Measurements from ENCODE around the gene NTM. TPM values are rescaled to one million over a fixed set of nuclear protein-coding genes. Genes with fewer than 3 reads are reported as not detected.

The NTM gene
- polyA plus RNA-seq, 1 donor (not counting 4 experiments of a cell fraction or from before 2014, with no cell fraction given) = 47.9 TPM

- Histone ChIP-seq H3K36me3 (ENCODE audit: control insufficient read depth in 2 of 2, extremely low read depth in 1 of 2, insufficient read depth in 2 of 2, low read length in 2 of 2) (no peaks in the 10 kb centered on the region), H2AFZ (ENCODE audit: control insufficient read depth, low read length) (no peak overlapping the region), H3K4me3 (ENCODE audit: control insufficient read depth in 2 of 3, extremely low read depth in 1 of 3, insufficient read depth in 2 of 3, low read depth in 1 of 3, low read length in 3 of 3) (no peak overlapping the region), H3K9me3 (ENCODE audit: control insufficient read depth, low read depth, low read length) (no peaks in the 10 kb centered on the region), H3K9ac (ENCODE audit: control insufficient read depth, extremely low read depth, insufficient read depth, low read length) (no peak overlapping the region), H3K9me1 (ENCODE audit: control insufficient read depth, extremely low read depth, insufficient read depth, low read length) (no peaks in the 10 kb centered on the region), H3K4me1 (ENCODE audit: control insufficient read depth, extremely low read depth, insufficient read depth, low read length) (no peaks in the 10 kb centered on the region), H3K4me2 (ENCODE audit: control insufficient read depth, extremely low read depth, insufficient read depth, low read depth, low read length) (no peak overlapping the region), H4K20me1 (ENCODE audit: control insufficient read depth, extremely low read depth, insufficient read depth, low read length) (no peaks in the 10 kb centered on the region), H3K79me2 (ENCODE audit: control insufficient read depth, insufficient read depth, low read length) (no peaks in the 10 kb centered on the region), H3K27me3 (ENCODE audit: control insufficient read depth, extremely low read depth, insufficient read depth, low read length) (no peaks in the 10 kb centered on the region), H3K27ac (ENCODE audit: control insufficient read depth, insufficient read depth, low read length) (no peak overlapping the region)
- no peak for DNase-seq (ENCODE audit: low read depth, low spot score)
- no peak for FAIRE-seq
- dilution Hi-C loops (cut with MboI; ENCODE audit: extremely low pct_ligation_motif_present, low sequenced_read_pairs) = no loop called here
- TF ChIP-seq EZH2 (IDR thresholded peaks at IDR 0.05; ENCODE audit: low read length) (no peak), CTCF (optimal IDR thresholded peaks at IDR 0.05 in 1 of 3, IDR thresholded peaks at IDR 0.05 in 1 of 3, conservative IDR thresholded peaks at IDR 0.05 in 1 of 3; ENCODE audit: extremely low read depth in 1 of 3, insufficient read depth in 2 of 3, low read length in 3 of 3) (no peak)
Measured at GRCh38 chr11:131537748-131538147, 167.3 kb downstream of the NTM start.

- dilution Hi-C loops (cut with MboI; ENCODE audit: extremely low pct_ligation_motif_present, low sequenced_read_pairs) = no loop called here
- TF ChIP-seq EZH2 (IDR thresholded peaks at IDR 0.05; ENCODE audit: low read length) = no peak
- no peak for TF ChIP-seq CTCF (optimal IDR thresholded peaks at IDR 0.05 in 1 of 3, IDR thresholded peaks at IDR 0.05 in 1 of 3, conservative IDR thresholded peaks at IDR 0.05 in 1 of 3; ENCODE audit: extremely low read depth in 1 of 3, insufficient read depth in 2 of 3, low read length in 3 of 3)
- H3K9me3 ChIP-seq (ENCODE audit: control insufficient read depth, low read depth, low read length) = no peaks in the 10 kb centered on the region
- no peaks in the 10 kb centered on the region for H3K79me2 ChIP-seq (ENCODE audit: control insufficient read depth, insufficient read depth, low read length)
- no peaks in the 10 kb centered on the region for H3K9me1 ChIP-seq (ENCODE audit: control insufficient read depth, extremely low read depth, insufficient read depth, low read length)
- no peaks in the 10 kb centered on the region for H3K27me3 ChIP-seq (ENCODE audit: control insufficient read depth, extremely low read depth, insufficient read depth, low read length)
- DNase-seq (ENCODE audit: low read depth, low spot score) = no peak
- no peak overlapping the region for H3K4me3 ChIP-seq (ENCODE audit: control insufficient read depth in 2 of 3, extremely low read depth in 1 of 3, insufficient read depth in 2 of 3, low read depth in 1 of 3, low read length in 3 of 3)
- H3K4me1 ChIP-seq (ENCODE audit: control insufficient read depth, extremely low read depth, insufficient read depth, low read length) = no peaks in the 10 kb centered on the region
- no peak overlapping the region for H3K9ac ChIP-seq (ENCODE audit: control insufficient read depth, extremely low read depth, insufficient read depth, low read length)
- no peaks in the 10 kb centered on the region for H4K20me1 ChIP-seq (ENCODE audit: control insufficient read depth, extremely low read depth, insufficient read depth, low read length)
- no peak overlapping the region for H3K4me2 ChIP-seq (ENCODE audit: control insufficient read depth, extremely low read depth, insufficient read depth, low read depth, low read length)
- H3K27ac ChIP-seq (ENCODE audit: control insufficient read depth, insufficient read depth, low read length) = no peak overlapping the region
- no peak overlapping the region for H2AFZ ChIP-seq (ENCODE audit: control insufficient read depth, low read length)
- no peak for FAIRE-seq
- H3K36me3 ChIP-seq (ENCODE audit: control insufficient read depth in 2 of 2, extremely low read depth in 1 of 2, insufficient read depth in 2 of 2, low read length in 2 of 2) = no peaks in the 10 kb centered on the region
Measured at GRCh38 chr11:131538322-131538721, 167.9 kb downstream of the NTM start.
